Measurements from ENCODE around the gene PCDH9.

GRCh38 chr13:66781241-66781640 is 448.9 kb downstream of the PCDH9 start:
- TF ChIP-seq EZH2phosphoT487 (IDR thresholded peaks at IDR 0.05; ENCODE audit: borderline replicate concordance, low read depth) (no peak), CTCF (IDR thresholded peaks at IDR 0.05) (no peak), EP300 (IDR thresholded peaks at IDR 0.05; ENCODE audit: borderline replicate concordance in 1 of 2, low read depth in 1 of 2, low read length in 1 of 2) (no peak), REST (IDR thresholded peaks at IDR 0.05; ENCODE audit: low read depth, low read length) (no peak), TEAD4 (IDR thresholded peaks at IDR 0.05; ENCODE audit: borderline replicate concordance, insufficient read depth) (no peak), MAX (IDR thresholded peaks at IDR 0.05; ENCODE audit: low read depth) (no peak), RAD21 (IDR thresholded peaks at IDR 0.05; ENCODE audit: low read length) (no peak), RFX5 (IDR thresholded peaks at IDR 0.05; ENCODE audit: low read length) (no peak), JUND (IDR thresholded peaks at IDR 0.05) (no peak), ZBTB33 (IDR thresholded peaks at IDR 0.05; ENCODE audit: borderline replicate concordance, low read depth) (no peak), YY1 (IDR thresholded peaks at IDR 0.05; ENCODE audit: low read depth) (no peak), MXI1 (IDR thresholded peaks at IDR 0.05; ENCODE audit: low read depth, low read length) (no peak)

All from SK-N-SH (cell line).